ENCODE data around the gene NOD1. TPM values are rescaled to one million over a fixed set of nuclear protein-coding genes. Genes with fewer than 3 reads are reported as not detected.

Gene NOD1
- total and polyA plus RNA-seq, 2 of the 13 experiments (the other 11 are each of a cell fraction or from before 2014, with no cell fraction given), result 1.7 to 2.9 TPM

- WGBS (ENCODE audit: low lambda C conversion rate), result 95% methylated on average over 17 of the region's 27 CpGs
- in situ Hi-C loops (cut with HindIII; ENCODE audit: extremely low pct_ligation_motif_present, low pct_unique_long_range_greater_than_20kb), result no loop called here
- FAIRE-seq (no peak), DNase-seq (ENCODE audit: low spot score) (no peak), ATAC-seq (no peak)
- Histone ChIP-seq H3K79me2 (ENCODE audit: insufficient read depth, low read length) (no peaks in the 10 kb centered on the region), H3K4me2 (ENCODE audit: low read depth, low read length) (no peak overlapping the region), H3K36me3 (replicated peaks in 1 of 2; ENCODE audit: control insufficient read depth in 1 of 2, insufficient read depth in 2 of 2, low read length in 2 of 2) (no peaks in the 10 kb centered on the region; a peak in 1 of 5 replicates), H3K9me3 (ENCODE audit: low read length) (no peaks in the 10 kb centered on the region), H4K20me1 (ENCODE audit: insufficient read depth, low read length) (no peaks in the 10 kb centered on the region), H3K27ac (ENCODE audit: extremely low read length, insufficient read depth, low read length) (no peak overlapping the region), H3K9ac (ENCODE audit: insufficient read depth, low read depth, low read length) (no peak overlapping the region), H3K4me3 (replicated peaks in 1 of 3; ENCODE audit: insufficient read depth in 1 of 3, low read depth in 2 of 3, low read length in 3 of 3) (no peak overlapping the region), H3K27me3 (ENCODE audit: control insufficient read depth in 1 of 2, insufficient read depth in 2 of 2, low read length in 2 of 2) (no peaks in the 10 kb centered on the region), H2AFZ (ENCODE audit: low read length) (no peak overlapping the region), H3K4me1 (ENCODE audit: insufficient read depth, low read length) (no peaks in the 10 kb centered on the region)
- intact Hi-C loops (cut with micrococcal nuclease; ENCODE audit: unreplicated experiment), result no loop called here
- ChIA-PET POLR2A (no interaction called here), CTCF (ENCODE audit: low intra/inter-chr PET ratio, low total read pairs) (no interaction called here)
- BruUV-seq (replicated peaks), result no TSS peak
- TF ChIP-seq ZFP91 (CRISPR knock-in tag; IDR thresholded peaks at IDR 0.05; ENCODE audit: borderline replicate concordance) (no peak), SP2 (CRISPR knock-in tag; IDR thresholded peaks at IDR 0.05) (no peak), XRCC5 (optimal IDR thresholded peaks at IDR 0.05; ENCODE audit: low read length) (no peak), EED (CRISPR knock-in tag; IDR thresholded peaks at IDR 0.05) (no peak), ZSCAN25 (CRISPR knock-in tag; IDR thresholded peaks at IDR 0.05) (no peak), ZNF562 (CRISPR knock-in tag; IDR thresholded peaks at IDR 0.05; ENCODE audit: borderline replicate concordance) (no peak), ZNF704 (CRISPR knock-in tag; IDR thresholded peaks at IDR 0.05; ENCODE audit: borderline replicate concordance) (no peak), HNF1B (CRISPR knock-in tag; IDR thresholded peaks at IDR 0.05) (no peak), ZNF891 (CRISPR knock-in tag; IDR thresholded peaks at IDR 0.05) (no peak), CBX2 (IDR thresholded peaks at IDR 0.05; ENCODE audit: low read depth, low read length) (no peak), CBX2 (CRISPR knock-in tag; IDR thresholded peaks at IDR 0.05; ENCODE audit: low read depth) (no peak), BATF2 (CRISPR knock-in tag; IDR thresholded peaks at IDR 0.05) (no peak), ZBTB1 (CRISPR knock-in tag; IDR thresholded peaks at IDR 0.05; ENCODE audit: borderline replicate concordance) (no peak), HNF4G (IDR thresholded peaks at IDR 0.05; ENCODE audit: borderline replicate concordance, low read depth, low read length) (no peak), HNF4G (CRISPR knock-in tag; IDR thresholded peaks at IDR 0.05; ENCODE audit: borderline replicate concordance, low read depth) (no peak), TCF12 (IDR thresholded peaks at IDR 0.05) (no peak), TCF12 (CRISPR knock-in tag; IDR thresholded peaks at IDR 0.05) (no peak), IKZF1 (IDR thresholded peaks at IDR 0.05) (no peak), ZNF207 (IDR thresholded peaks at IDR 0.05; ENCODE audit: borderline replicate concordance) (no peak), ZNF33B (CRISPR knock-in tag; IDR thresholded peaks at IDR 0.05) (no peak), ZNF749 (CRISPR knock-in tag; IDR thresholded peaks at IDR 0.05; ENCODE audit: borderline replicate concordance) (no peak), ZNF780A (CRISPR knock-in tag; IDR thresholded peaks at IDR 0.05) (no peak)
Measured at GRCh38 chr7:30452280-30452930, 26.2 kb downstream of the NOD1 start.

Data from HepG2 (cell line).